SH-SY5Y (cell line): ENCODE data around the gene PNMT.

ENCODE experiments used
- GATA2 ChIP-seq: IDR thresholded peaks from 2 replicates; pipeline ENCODE4 v1.6.1; 2011; ENCODE audit warnings: mild to moderate bottlenecking, low read depth, low read length
- GATA3 ChIP-seq: IDR thresholded peaks from 2 replicates; pipeline ENCODE4 v1.6.1; 2011; ENCODE audit warnings: low read depth, mild to moderate bottlenecking, low read length, moderate library complexity

DNA sequence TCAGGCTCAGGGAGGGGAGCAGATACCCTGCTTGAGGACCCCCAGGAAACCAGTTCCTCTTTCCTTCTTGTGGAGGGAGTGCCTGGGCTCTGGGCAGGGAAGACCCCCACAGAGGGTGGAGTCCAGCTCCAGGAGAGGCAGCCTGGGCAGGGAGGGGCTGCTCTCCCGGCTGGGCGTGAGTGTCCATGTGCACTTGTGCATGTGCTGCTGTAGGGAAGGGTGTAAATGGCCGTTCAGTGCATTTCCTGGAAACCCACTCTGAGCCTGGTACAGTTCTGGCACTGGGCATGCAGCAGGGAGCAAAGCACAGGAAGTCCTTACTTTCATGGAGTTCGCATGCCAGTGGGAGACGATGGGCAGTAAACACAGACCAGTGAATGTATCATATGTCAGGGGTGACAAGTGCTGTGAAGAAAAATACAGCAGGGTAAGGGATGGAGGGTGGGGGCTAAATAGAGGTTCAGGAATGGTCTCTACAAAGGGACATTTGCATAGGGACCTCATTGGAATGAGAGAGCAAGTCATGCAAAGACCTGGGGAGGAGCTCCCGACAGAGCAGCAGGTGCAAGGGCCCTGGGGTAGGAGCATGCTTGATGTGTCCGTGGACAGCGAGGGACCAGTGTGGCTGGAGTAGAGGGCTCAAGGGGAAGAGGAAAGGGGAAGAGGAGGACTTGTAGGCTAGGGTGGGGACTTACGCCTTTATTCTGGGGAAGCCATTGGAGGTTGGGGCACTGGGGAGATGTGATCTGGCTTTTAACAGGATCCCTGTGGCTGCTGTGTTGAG, 25.8 kb upstream of the PNMT start:
- TF ChIP-seq GATA2 (no peak), GATA3 (no peak)
